Kidney (tissue), 14 donors: Measurements from ENCODE around the gene FABP3. TPM values are rescaled to one million over a fixed set of nuclear protein-coding genes. Genes with fewer than 3 reads are reported as not detected.
A peak's percentile ranks its signal among the peaks of the same experiment; 100 is the strongest.

Source experiments
- DNase-seq, 5 donors: peaks; one replicate each; pipeline ENCODE4 v3.0.0-alpha.2; 2013 to 2020
- FAIRE-seq: peaks from 2 replicates; lab custom pipeline; 2012; peaks lifted over from hg19 to GRCh38; lab: Jason Lieb, UNC
- H3K27ac ChIP-seq, 2 donors: one replicate each; pipeline ENCODE4 v1.7.0; 2013; ENCODE audit warnings: low read depth in 2 of 2, low read length in 2 of 2, inconsistent platforms in 1 of 2
- H3K27me3 ChIP-seq: one replicate; pipeline ENCODE4 v1.7.1; 2013; ENCODE audit warnings: low read length, inconsistent platforms; ENCODE audit not compliant: control insufficient read depth, insufficient read depth
- H3K36me3 ChIP-seq, 3 donors: one replicate each; pipeline versions ENCODE4 v1.7.0 to v1.7.1; 2013; ENCODE audit warnings: low read length in 3 of 3, control low read depth in 1 of 3, inconsistent platforms in 1 of 3; ENCODE audit not compliant: insufficient read depth in 3 of 3, control insufficient read depth in 2 of 3
- H3K4me1 ChIP-seq, 3 donors: one replicate each; pipeline versions ENCODE4 v1.7.0 to v1.7.1; 2013; ENCODE audit warnings: low read length in 3 of 3, inconsistent platforms in 1 of 3, low read depth in 1 of 3; ENCODE audit not compliant: control insufficient read depth in 2 of 3, insufficient read depth in 2 of 3
- H3K4me3 ChIP-seq, 3 donors: one replicate each; pipeline versions ENCODE4 v1.7.0 to v1.8.1; 2013; ENCODE audit warnings: low read length in 3 of 3, control low read depth in 1 of 3, inconsistent platforms in 1 of 3
- H3K9ac ChIP-seq, 3 donors: one replicate each; pipeline versions ENCODE4 v1.7.0 to v1.7.1; 2013; ENCODE audit warnings: low read length in 3 of 3, control low read depth in 1 of 3, inconsistent platforms in 1 of 3
- H3K9me3 ChIP-seq, 3 donors: one replicate each; pipeline versions ENCODE4 v1.7.0 to v1.7.1; 2013; ENCODE audit warnings: low read length in 3 of 3, control low read depth in 1 of 3, inconsistent platforms in 1 of 3; ENCODE audit not compliant: control insufficient read depth in 2 of 3, insufficient read depth in 1 of 3
- CTCF ChIP-seq: IDR thresholded peaks from 3 replicates; pipeline ENCODE4 v1.5.1; 2012; ENCODE audit warnings: mild to moderate bottlenecking, moderate library complexity, borderline replicate concordance; ENCODE audit not compliant: insufficient read depth; ENCODE audit errors: extremely low read depth
- intact Hi-C: fragments of 100-400 bp; cut with DNase I; formaldehyde crosslinking; loops from one replicate; pipeline ENCODE4 v1.11.1; 2022
- polyA plus RNA-seq: library from polyadenylated mRNA; stranded (reverse); fragments of 350-450 nt; fragmentation: Illumina TruSeq; extraction: RNeasy Lipid Tissue Mini Kit (QIAGEN cat#74804); gene quantifications from one replicate; pipeline ENCODE4 v1.2.3, GENCODE V29; 2014; ENCODE audit warnings: low read depth, low replicate concordance; ENCODE audit not compliant: insufficient read depth
- total RNA-seq: library from RNA; stranded (reverse); fragmentation: NEBNext Ultra II Directional; extraction: Animal tissue kit (Norgen Biotek cat#: 25700); gene quantifications from one replicate; pipeline ENCODE4 v1.2.1, GENCODE V29; 2021
- donor health status: control.
- donor health status: control.
- donor health status: control.
- donor health status: control.
- donor health status: control.
- donor health status: DM: yes; HTN: yes; CAD: no.
- donor health status: Normal renal cell carcinoma (clear cell type).

FABP3 gene
- total and polyA plus RNA-seq, 2 donors from 2014 or later, result 25.0 to 542 TPM

- Histone ChIP-seq H3K4me3 (no peak overlapping the region), H3K9me3 (no peaks in the 10 kb centered on the region), H3K9ac (no peak overlapping the region), H3K27me3 (no peaks in the 10 kb centered on the region), H3K27ac (no peak overlapping the region), H3K4me1 (peaks cover 0 to 25% (median 13%) of the 10 kb centered on the region in 3 donors), H3K36me3 (peaks cover 0 to 8% (median 0%) of the 10 kb centered on the region in 3 donors)
- intact Hi-C loops, result loop anchor here (10.0 kb wide), 1 partner anchor 236 kb away; no protein-coding TSS in a partner anchor
- no peak for TF ChIP-seq CTCF
- FAIRE-seq (no peak), DNase-seq (no peak)
Observed at GRCh38 chr1:31420716-31421115, 47.8 kb upstream of the FABP3 start.

GRCh38 chr1:31418626-31419323 is 45.9 kb upstream of the FABP3 start:
- no peak for FAIRE-seq

GRCh38 chr1:31417148-31417547 is 44.3 kb upstream of the FABP3 start:
- intact Hi-C loops, result no loop called here
- no peak for TF ChIP-seq CTCF
- H3K4me3 ChIP-seq, result no peak overlapping the region
- FAIRE-seq, result no peak
- H3K27ac ChIP-seq, result peak overlapping the region; percentile 71 to 75
- H3K4me1 ChIP-seq, result peaks cover 0 to 25% (median 25%) of the 10 kb centered on the region in 3 donors
- DNase-seq, result no peak
- no peaks in the 10 kb centered on the region for H3K9me3 ChIP-seq
- H3K36me3 ChIP-seq, result no peaks in the 10 kb centered on the region
- peak overlapping the region in 1 of 3 donors; percentile 12 for H3K9ac ChIP-seq
- no peaks in the 10 kb centered on the region for H3K27me3 ChIP-seq

More at GRCh38 chr1:31418626-31419323, 45.9 kb upstream of the FABP3 start:
- no peaks in the 10 kb centered on the region for H3K36me3 ChIP-seq
- peaks cover 0 to 32% (median 26%) of the 10 kb centered on the region in 3 donors for H3K4me1 ChIP-seq
- no peaks in the 10 kb centered on the region for H3K27me3 ChIP-seq
- TF ChIP-seq CTCF, result no peak
- intact Hi-C loops, result no loop called here
- H3K9ac ChIP-seq, result no peak overlapping the region
- H3K27ac ChIP-seq, result peak overlapping the region in 1 of 2 donors; percentile 23
- H3K4me3 ChIP-seq, result no peak overlapping the region
- no peaks in the 10 kb centered on the region for H3K9me3 ChIP-seq
- no peak for DNase-seq
